Loucy (cell line): Measurements from ENCODE around the gene SYNE3.

Source experiments
- H2AFZ ChIP-seq: fragments of 200-600 bp; sonication (generic); 2 replicates; pipeline ENCODE4 v1.6.0; 2016; ENCODE audit warnings: antibody characterized with exemption, mild to moderate bottlenecking, low read length, moderate library complexity
- H3F3A ChIP-seq: fragments of 200-600 bp; 2 replicates; pipeline ENCODE4 v1.6.0; 2016; ENCODE audit warnings: antibody characterized with exemption, low read depth, mild to moderate bottlenecking
- H3K27me3 ChIP-seq: fragments of 200-600 bp; sonication (generic); 2 replicates; pipeline ENCODE4 v1.6.1; 2014; ENCODE audit warnings: low read length, mild to moderate bottlenecking; ENCODE audit not compliant: insufficient read depth, poor library complexity, severe bottlenecking
- H3K36me3 ChIP-seq: fragments of 200-600 bp; sonication (generic); 2 replicates; pipeline ENCODE4 v1.6.1; 2016; ENCODE audit warnings: low read length; ENCODE audit not compliant: insufficient read depth
- H3K4me1 ChIP-seq: fragments of 200-600 bp; sonication (generic); 2 replicates; pipeline ENCODE4 v1.5.1; 2014; ENCODE audit warnings: low read length, mild to moderate bottlenecking; ENCODE audit not compliant: insufficient read depth, poor library complexity, severe bottlenecking
- H3K4me2 ChIP-seq: fragments of 200-600 bp; sonication (generic); 2 replicates; pipeline ENCODE4 v1.6.0; 2014; ENCODE audit warnings: antibody characterized with exemption, low read length, low read depth, mild to moderate bottlenecking; ENCODE audit not compliant: poor library complexity, severe bottlenecking
- H3K4me3 ChIP-seq: fragments of 200-600 bp; sonication (generic); 2 replicates; pipeline ENCODE4 v1.5.1; 2014; ENCODE audit warnings: low read length, mild to moderate bottlenecking, mixed read lengths; ENCODE audit not compliant: poor library complexity, severe bottlenecking
- H3K79me2 ChIP-seq: fragments of 200-600 bp; sonication (generic); 2 replicates; pipeline ENCODE4 v1.6.1; 2014; ENCODE audit warnings: low read length; ENCODE audit not compliant: insufficient read depth
- H3K9ac ChIP-seq: fragments of 200-600 bp; sonication (generic); 2 replicates; pipeline ENCODE4 v1.6.0; 2014; ENCODE audit warnings: mild to moderate bottlenecking, low read depth, low read length, moderate library complexity; ENCODE audit not compliant: poor library complexity, severe bottlenecking
- H3K9me2 ChIP-seq: fragments of 200-600 bp; sonication (generic); replicated peaks from 2 replicates; pipeline ENCODE4 v1.6.1; 2016; ENCODE audit warnings: low read depth, low read length, mixed read lengths
- H3K9me3 ChIP-seq: fragments of 200-600 bp; sonication (generic); 2 replicates; pipeline ENCODE4 v1.6.1; 2014; ENCODE audit warnings: mild to moderate bottlenecking, antibody characterized with exemption, low read length, low read depth; ENCODE audit not compliant: insufficient read depth
- H4K20me1 ChIP-seq: fragments of 200-600 bp; sonication (generic); 2 replicates; pipeline ENCODE4 v1.6.0; 2014; ENCODE audit warnings: antibody characterized with exemption, low read length, mild to moderate bottlenecking; ENCODE audit not compliant: insufficient read depth, poor library complexity, severe bottlenecking
- EZH2phosphoT487 ChIP-seq: fragments of 200-600 bp; IDR thresholded peaks from 2 replicates; pipeline ENCODE4 v1.6.1; 2018; ENCODE audit warnings: antibody characterized with exemption, mild to moderate bottlenecking, moderate library complexity, borderline replicate concordance
- TF ChIP-seq, protein P1 (sequence below): fragments of 200-600 bp; sonication (generic); conservative IDR thresholded peaks from 2 replicates; pipeline ENCODE4 v1.5.1; 2014; ENCODE audit warnings: mild to moderate bottlenecking, antibody characterized with exemption, low read length

SYNE3 gene

DNA sequence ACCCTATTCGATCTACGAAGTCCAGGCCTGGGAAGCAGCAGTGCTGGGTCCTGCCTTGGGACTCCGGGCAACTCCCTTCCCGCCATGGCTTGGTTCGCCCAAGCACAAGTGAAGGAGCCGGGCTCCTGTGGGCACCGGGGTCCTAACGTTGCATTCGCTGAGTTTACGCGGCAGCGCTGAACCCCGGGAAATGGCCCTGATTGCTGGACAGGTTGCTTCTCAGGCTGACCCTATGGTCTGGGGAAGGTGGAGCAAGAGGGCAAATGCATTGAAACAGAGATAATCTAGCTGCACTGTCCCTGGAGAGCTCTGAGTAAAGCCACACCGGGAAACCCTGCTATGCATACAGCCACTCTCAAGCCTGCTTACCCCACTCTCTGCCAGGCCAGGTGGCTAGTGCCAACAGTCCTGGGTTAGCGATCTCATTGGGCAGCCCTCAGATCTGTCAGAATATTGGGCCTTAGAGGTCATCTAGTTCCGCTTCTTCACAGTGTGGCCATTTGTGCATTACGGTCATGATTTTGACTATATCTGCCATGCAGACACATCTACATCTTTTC is 11.3 kb downstream of the SYNE3 start:
- peaks cover 16% of the 10 kb centered on the region for H3K4me1 ChIP-seq
- no peak overlapping the region for H3K4me3 ChIP-seq
- no peaks in the 10 kb centered on the region for H3K79me2 ChIP-seq
- TF ChIP-seq, protein P1, sequence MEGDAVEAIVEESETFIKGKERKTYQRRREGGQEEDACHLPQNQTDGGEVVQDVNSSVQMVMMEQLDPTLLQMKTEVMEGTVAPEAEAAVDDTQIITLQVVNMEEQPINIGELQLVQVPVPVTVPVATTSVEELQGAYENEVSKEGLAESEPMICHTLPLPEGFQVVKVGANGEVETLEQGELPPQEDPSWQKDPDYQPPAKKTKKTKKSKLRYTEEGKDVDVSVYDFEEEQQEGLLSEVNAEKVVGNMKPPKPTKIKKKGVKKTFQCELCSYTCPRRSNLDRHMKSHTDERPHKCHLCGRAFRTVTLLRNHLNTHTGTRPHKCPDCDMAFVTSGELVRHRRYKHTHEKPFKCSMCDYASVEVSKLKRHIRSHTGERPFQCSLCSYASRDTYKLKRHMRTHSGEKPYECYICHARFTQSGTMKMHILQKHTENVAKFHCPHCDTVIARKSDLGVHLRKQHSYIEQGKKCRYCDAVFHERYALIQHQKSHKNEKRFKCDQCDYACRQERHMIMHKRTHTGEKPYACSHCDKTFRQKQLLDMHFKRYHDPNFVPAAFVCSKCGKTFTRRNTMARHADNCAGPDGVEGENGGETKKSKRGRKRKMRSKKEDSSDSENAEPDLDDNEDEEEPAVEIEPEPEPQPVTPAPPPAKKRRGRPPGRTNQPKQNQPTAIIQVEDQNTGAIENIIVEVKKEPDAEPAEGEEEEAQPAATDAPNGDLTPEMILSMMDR: no peak
- no peak for TF ChIP-seq EZH2phosphoT487
- no peaks in the 10 kb centered on the region for H4K20me1 ChIP-seq
- no peak overlapping the region for H3K9ac ChIP-seq
- H3F3A ChIP-seq: no peaks in the 10 kb centered on the region
- H2AFZ ChIP-seq: no peak overlapping the region
- H3K9me2 ChIP-seq: no peaks in the 10 kb centered on the region
- no peaks in the 10 kb centered on the region for H3K36me3 ChIP-seq
- H3K4me2 ChIP-seq: no peak overlapping the region
- no peaks in the 10 kb centered on the region for H3K9me3 ChIP-seq
- no peaks in the 10 kb centered on the region for H3K27me3 ChIP-seq

DNA sequence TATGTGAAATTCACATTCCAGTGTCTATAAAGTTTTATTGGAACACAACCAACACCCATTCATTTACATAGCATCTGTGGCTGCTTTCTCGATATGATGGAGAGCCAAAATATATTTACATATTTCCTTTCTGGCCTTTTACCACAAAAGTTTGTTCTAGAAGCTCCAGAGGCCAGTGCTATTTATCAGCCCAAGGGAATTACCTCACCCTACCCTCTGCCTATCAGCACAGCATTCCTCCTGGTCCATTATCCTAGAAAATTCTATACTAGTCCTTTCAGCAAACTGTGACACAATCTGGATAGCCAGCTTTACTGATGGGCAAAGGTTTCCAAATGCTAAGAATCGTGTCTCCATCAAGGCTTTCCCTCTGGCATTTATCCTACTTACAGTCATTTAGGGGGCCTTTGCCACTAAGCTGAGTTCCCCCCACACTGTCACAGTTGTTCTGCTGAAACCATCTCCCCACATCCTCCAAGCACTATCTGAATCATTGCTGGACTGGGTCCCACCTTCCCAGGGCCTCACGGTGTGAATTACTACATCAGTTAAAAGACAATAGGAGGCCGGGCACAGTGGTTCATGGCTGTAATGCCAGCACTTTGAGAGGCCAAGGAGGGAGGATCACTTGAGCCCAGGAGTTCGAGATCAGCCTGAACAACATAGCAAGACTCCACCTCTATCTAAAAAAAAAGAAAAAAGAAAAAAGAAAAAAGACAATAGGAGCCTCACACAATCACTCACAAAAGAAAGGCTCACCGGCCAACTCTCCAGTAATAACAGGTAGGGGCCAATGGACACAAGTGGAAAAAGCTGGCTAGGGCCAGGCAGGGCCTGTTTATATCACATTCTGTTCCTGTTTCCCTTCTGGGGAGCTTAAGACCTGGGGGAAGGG is 12.1 kb downstream of the SYNE3 start:
- H3K79me2 ChIP-seq: no peaks in the 10 kb centered on the region
- H3K27me3 ChIP-seq: no peaks in the 10 kb centered on the region
- H3F3A ChIP-seq: no peaks in the 10 kb centered on the region
- no peak overlapping the region for H3K9ac ChIP-seq
- H3K9me2 ChIP-seq: no peaks in the 10 kb centered on the region
- H3K4me2 ChIP-seq: no peak overlapping the region
- no peak overlapping the region for H2AFZ ChIP-seq
- TF ChIP-seq EZH2phosphoT487: no peak
- TF ChIP-seq, protein P1: no peak
- no peaks in the 10 kb centered on the region for H4K20me1 ChIP-seq
- no peaks in the 10 kb centered on the region for H3K9me3 ChIP-seq
- no peaks in the 10 kb centered on the region for H3K36me3 ChIP-seq
- H3K4me1 ChIP-seq: peaks cover 16% of the 10 kb centered on the region
- no peak overlapping the region for H3K4me3 ChIP-seq

DNA sequence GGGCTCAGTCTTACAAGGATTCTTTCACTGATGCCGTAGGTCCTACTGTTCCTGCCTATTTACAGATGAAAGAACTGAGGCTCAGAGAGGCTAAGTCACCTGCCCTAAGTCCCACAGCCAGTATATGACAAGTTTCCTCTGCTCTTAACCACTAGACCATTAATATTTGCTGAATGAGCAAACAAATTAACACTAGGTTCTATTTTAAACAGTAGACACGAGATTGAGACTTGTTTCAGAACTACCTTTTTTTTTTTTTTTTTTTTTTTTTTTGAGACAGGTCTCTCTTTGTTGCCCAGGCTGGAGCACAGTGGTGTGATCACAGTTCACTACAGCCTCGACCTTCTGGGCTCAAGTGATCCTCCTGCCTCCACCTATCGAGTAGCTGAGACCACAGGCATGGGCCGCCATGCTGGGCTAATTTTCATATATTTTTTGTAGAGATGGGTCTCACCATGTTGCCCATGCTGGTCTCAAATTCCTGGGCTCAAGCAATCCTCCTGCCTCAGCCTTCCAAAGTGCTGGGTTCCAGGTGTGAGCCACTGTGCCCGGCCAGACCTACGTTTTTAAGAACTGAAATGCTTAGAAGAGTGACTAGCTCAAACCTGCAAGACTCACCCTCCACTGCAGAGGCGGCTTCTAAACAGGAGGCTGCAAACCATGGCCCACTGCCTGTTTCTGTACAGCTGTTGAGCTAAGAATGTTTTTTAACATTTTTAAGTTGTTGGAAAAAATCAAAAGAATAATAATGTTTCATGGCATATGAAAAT is 12.9 kb downstream of the SYNE3 start:
- Histone ChIP-seq H3K9me3 (no peaks in the 10 kb centered on the region), H3K4me1 (peaks cover 16% of the 10 kb centered on the region), H3K9ac (no peak overlapping the region), H3K36me3 (no peaks in the 10 kb centered on the region), H4K20me1 (no peaks in the 10 kb centered on the region), H3F3A (no peaks in the 10 kb centered on the region), H3K9me2 (no peaks in the 10 kb centered on the region), H3K4me3 (no peak overlapping the region), H2AFZ (no peak overlapping the region), H3K4me2 (no peak overlapping the region), H3K79me2 (no peaks in the 10 kb centered on the region), H3K27me3 (no peaks in the 10 kb centered on the region)
- TF ChIP-seq, protein P1: no peak
- no peak for TF ChIP-seq EZH2phosphoT487
